ENCODE data around the gene CACNB1.

The CACNB1 gene

GRCh38 chr17:39200957-39201510 is 3.6 kb upstream of the CACNB1 start:
- peak overlapping the region; percentile 99 for H3K4me3 ChIP-seq (ENCODE audit: low read depth, low read length)
- DNase-seq (ENCODE audit: low read depth): peak; percentile 59
- TF ChIP-seq MAX (IDR thresholded peaks at IDR 0.05; ENCODE audit: low read depth, low read length) (no peak), CTCF (IDR thresholded peaks at IDR 0.05; ENCODE audit: low read depth, low read length) (no peak), MYC (IDR thresholded peaks at IDR 0.05; ENCODE audit: low read depth, low read length) (no peak), POLR2A (IDR thresholded peaks at IDR 0.05; ENCODE audit: extremely low read depth, insufficient read length) (no peak)

GRCh38 chr17:39200070-39200879 is 2.8 kb upstream of the CACNB1 start, which contains the start of gene RPL19:
TSS of gene RPL19 (plus strand) at chr17:39200283. CDS start at chr17:39200345, 62 bp downstream.
- H3K4me3 ChIP-seq (ENCODE audit: low read depth, low read length): peak within 1 kb of the TSS; percentile 99
- TF ChIP-seq MAX (IDR thresholded peaks at IDR 0.05; ENCODE audit: low read depth, low read length) (no peak), CTCF (IDR thresholded peaks at IDR 0.05; ENCODE audit: low read depth, low read length) (no peak), MYC (IDR thresholded peaks at IDR 0.05; ENCODE audit: low read depth, low read length) (peak; percentile 80), POLR2A (IDR thresholded peaks at IDR 0.05; ENCODE audit: extremely low read depth, insufficient read length) (peak; percentile 94)
- DNase-seq (ENCODE audit: low read depth): peak; percentile 50

GRCh38 chr17:39199820-39200069 is 2.3 kb upstream of the CACNB1 start:
- peak; percentile 48; the same call in 1 of the 2 replicates for TF ChIP-seq MYC (IDR thresholded peaks at IDR 0.05; ENCODE audit: low read depth, low read length)
- no peak for TF ChIP-seq POLR2A (IDR thresholded peaks at IDR 0.05; ENCODE audit: extremely low read depth, insufficient read length)
- TF ChIP-seq MAX (IDR thresholded peaks at IDR 0.05; ENCODE audit: low read depth, low read length): peak; percentile 99
- DNase-seq (ENCODE audit: low read depth): peak; percentile 98
- peak overlapping the region; percentile 99 for H3K4me3 ChIP-seq (ENCODE audit: low read depth, low read length)

DNA sequence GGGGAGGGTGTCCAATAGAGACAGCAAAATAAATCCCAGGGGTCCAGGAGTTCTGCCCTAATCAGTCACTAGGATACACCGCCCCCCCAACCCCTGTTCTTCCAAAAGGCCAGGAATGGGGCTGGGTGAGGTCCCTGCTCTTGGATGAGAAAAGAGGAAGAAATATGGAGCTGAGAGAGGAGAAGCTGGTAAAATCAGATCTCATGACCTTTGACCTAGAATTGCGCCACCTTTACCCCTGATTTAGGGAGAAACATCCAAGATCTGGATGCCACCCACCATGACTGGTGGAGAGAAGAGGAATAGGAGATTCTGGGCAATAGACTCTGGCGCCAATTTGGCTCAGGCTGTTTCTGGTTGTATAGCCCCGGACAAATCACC is 707 bp upstream of the CACNB1 start:
- TF ChIP-seq POLR2A (IDR thresholded peaks at IDR 0.05; ENCODE audit: extremely low read depth, insufficient read length): no peak
- no peak for TF ChIP-seq CTCF (IDR thresholded peaks at IDR 0.05; ENCODE audit: low read depth, low read length)
- TF ChIP-seq MAX (IDR thresholded peaks at IDR 0.05; ENCODE audit: low read depth, low read length): no peak
- TF ChIP-seq MYC (IDR thresholded peaks at IDR 0.05; ENCODE audit: low read depth, low read length): no peak
- H3K4me3 ChIP-seq (ENCODE audit: low read depth, low read length): no peak overlapping the region

DNA sequence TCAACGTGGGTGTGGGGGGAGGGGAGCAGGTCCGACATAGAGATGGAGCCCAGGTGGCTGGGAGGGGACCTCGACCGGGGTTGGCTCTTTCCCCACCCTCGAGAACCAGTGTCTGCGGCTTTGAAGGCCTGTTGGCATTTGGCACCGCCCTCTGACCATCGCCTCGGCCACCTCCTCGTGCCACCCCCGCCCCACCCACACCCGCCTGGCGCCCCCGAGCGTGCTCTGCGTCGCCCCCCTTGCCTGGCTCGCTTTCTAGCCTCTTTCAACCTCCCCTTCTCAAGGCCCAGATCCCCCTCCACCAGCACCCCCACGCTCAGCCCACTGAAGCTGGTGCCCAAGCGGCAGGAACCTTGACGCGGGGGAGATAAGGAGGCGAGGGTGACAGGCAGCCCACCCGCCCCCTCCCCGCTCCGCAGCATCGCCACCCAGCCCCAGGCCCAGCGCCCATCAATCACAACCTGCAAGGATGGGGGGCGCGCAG is 619 bp downstream of the CACNB1 start:
- peak overlapping the region; percentile 51 for H3K4me3 ChIP-seq (ENCODE audit: low read depth, low read length)
- DNase-seq (ENCODE audit: low read depth): no peak
- TF ChIP-seq MYC (IDR thresholded peaks at IDR 0.05; ENCODE audit: low read depth, low read length) (no peak), CTCF (IDR thresholded peaks at IDR 0.05; ENCODE audit: low read depth, low read length) (no peak)

More for the DNA sequence above, 707 bp upstream of the CACNB1 start:
- DNase-seq (ENCODE audit: low read depth): peak; percentile 67

- H3K4me3 ChIP-seq (ENCODE audit: low read depth, low read length): no peak overlapping the region
- DNase-seq (ENCODE audit: low read depth): no peak
- no peak for TF ChIP-seq POLR2A (IDR thresholded peaks at IDR 0.05; ENCODE audit: extremely low read depth, insufficient read length)
- no peak for TF ChIP-seq MAX (IDR thresholded peaks at IDR 0.05; ENCODE audit: low read depth, low read length)
- TF ChIP-seq MYC (IDR thresholded peaks at IDR 0.05; ENCODE audit: low read depth, low read length): no peak
- TF ChIP-seq CTCF (IDR thresholded peaks at IDR 0.05; ENCODE audit: low read depth, low read length): no peak
Measured at GRCh38 chr17:39196241-39196807, 1.1 kb downstream of the CACNB1 start.

All from NB4 (cell line).